CD4-positive, CD25-positive, alpha-beta regulatory T cell (primary cell): Measurements from ENCODE around the gene ATF3. TPM values are rescaled to one million over a fixed set of nuclear protein-coding genes. Genes with fewer than 3 reads are reported as not detected.

Experiments
- ATAC-seq, 2 donors: fragments of 150-1000 bp; cut with Tn5 transposase; one replicate each; pipeline ENCODE4 v1.10.0; 2021; ENCODE audit warnings: low read depth in 2 of 2, moderate number of reproducible peaks in 2 of 2, moderate library complexity in 1 of 2
- DNase-seq, 3 donors: peaks; one replicate each; pipeline versions ENCODE4 v3.0.0 to v3.0.0-alpha.2; 2012 to 2022; ENCODE audit warnings: mixed read lengths in 1 of 3
- H3K27ac ChIP-seq: one replicate; pipeline ENCODE4 v1.7.0; 2013; ENCODE audit warnings: mild to moderate bottlenecking, low read length; ENCODE audit not compliant: insufficient read depth, poor library complexity, severe bottlenecking
- H3K27me3 ChIP-seq: one replicate; pipeline ENCODE4 v1.7.0; 2013; ENCODE audit warnings: low read length; ENCODE audit not compliant: control insufficient read depth, insufficient read depth
- H3K36me3 ChIP-seq: one replicate; pipeline ENCODE4 v1.7.0; 2013; ENCODE audit warnings: mild to moderate bottlenecking, low read length, moderate library complexity; ENCODE audit not compliant: control insufficient read depth, insufficient read depth
- H3K4me1 ChIP-seq: 2 replicates; pipeline ENCODE4 v1.7.0; 2013; ENCODE audit warnings: mild to moderate bottlenecking, low read length; ENCODE audit not compliant: insufficient read depth, control insufficient read depth, poor library complexity, severe bottlenecking
- H3K4me3 ChIP-seq: one replicate; pipeline ENCODE4 v1.7.0; 2013; ENCODE audit warnings: low read depth, mild to moderate bottlenecking, low read length, moderate library complexity
- H3K9me3 ChIP-seq, 2 experiments: 1 replicate in 1 of 2; 2 replicates in 1 of 2; pipeline ENCODE4 v1.7.0; 2013; ENCODE audit warnings: low read length in 2 of 2, mild to moderate bottlenecking in 1 of 2, moderate library complexity in 1 of 2; ENCODE audit not compliant: control insufficient read depth in 2 of 2
- H3K27ac Mint-ChIP-seq, 3 donors: one replicate each; pipeline ENCODE4 v1.8.0; 2020 to 2022; ENCODE audit warnings: mild to moderate bottlenecking in 3 of 3, mixed read lengths in 3 of 3, moderate library complexity in 2 of 3
- H3K27me3 Mint-ChIP-seq: one replicate; pipeline ENCODE4 v1.8.0; 2022; ENCODE audit warnings: mild to moderate bottlenecking, mixed read lengths
- H3K36me3 Mint-ChIP-seq: one replicate; pipeline ENCODE4 v1.8.0; 2020; ENCODE audit warnings: mixed read lengths
- H3K4me1 Mint-ChIP-seq, 4 donors: one replicate each; pipeline ENCODE4 v1.8.0; 2020 to 2022; ENCODE audit warnings: mixed read lengths in 4 of 4, mild to moderate bottlenecking in 1 of 4
- H3K4me3 Mint-ChIP-seq, 4 donors: one replicate each; pipeline ENCODE4 v1.8.0; 2020 to 2022; ENCODE audit warnings: mild to moderate bottlenecking in 4 of 4, mixed read lengths in 4 of 4, moderate library complexity in 3 of 4
- H3K9me3 Mint-ChIP-seq, 7 donors: one replicate each; pipeline ENCODE4 v1.8.0; 2020 to 2022; ENCODE audit warnings: mixed read lengths in 7 of 7, mild to moderate bottlenecking in 3 of 7, moderate library complexity in 2 of 7
- polyA plus RNA-seq, 4 donors: library from polyadenylated mRNA; unstranded; fragments of 300-500 nt; fragmentation: Illumina TruSeq; gene quantifications; one replicate each; pipeline ENCODE4 v1.2.3, GENCODE V29; 2021
- total RNA-seq: library from RNA; stranded (reverse); gene quantifications from one replicate; pipeline ENCODE4 v1.2.3, GENCODE V29; 2022

ATF3 gene
- total and polyA plus RNA-seq, 5 donors from 2014 or later = 0.42 to 53.7 (median 0.42) TPM; not detected in 2

DNA sequence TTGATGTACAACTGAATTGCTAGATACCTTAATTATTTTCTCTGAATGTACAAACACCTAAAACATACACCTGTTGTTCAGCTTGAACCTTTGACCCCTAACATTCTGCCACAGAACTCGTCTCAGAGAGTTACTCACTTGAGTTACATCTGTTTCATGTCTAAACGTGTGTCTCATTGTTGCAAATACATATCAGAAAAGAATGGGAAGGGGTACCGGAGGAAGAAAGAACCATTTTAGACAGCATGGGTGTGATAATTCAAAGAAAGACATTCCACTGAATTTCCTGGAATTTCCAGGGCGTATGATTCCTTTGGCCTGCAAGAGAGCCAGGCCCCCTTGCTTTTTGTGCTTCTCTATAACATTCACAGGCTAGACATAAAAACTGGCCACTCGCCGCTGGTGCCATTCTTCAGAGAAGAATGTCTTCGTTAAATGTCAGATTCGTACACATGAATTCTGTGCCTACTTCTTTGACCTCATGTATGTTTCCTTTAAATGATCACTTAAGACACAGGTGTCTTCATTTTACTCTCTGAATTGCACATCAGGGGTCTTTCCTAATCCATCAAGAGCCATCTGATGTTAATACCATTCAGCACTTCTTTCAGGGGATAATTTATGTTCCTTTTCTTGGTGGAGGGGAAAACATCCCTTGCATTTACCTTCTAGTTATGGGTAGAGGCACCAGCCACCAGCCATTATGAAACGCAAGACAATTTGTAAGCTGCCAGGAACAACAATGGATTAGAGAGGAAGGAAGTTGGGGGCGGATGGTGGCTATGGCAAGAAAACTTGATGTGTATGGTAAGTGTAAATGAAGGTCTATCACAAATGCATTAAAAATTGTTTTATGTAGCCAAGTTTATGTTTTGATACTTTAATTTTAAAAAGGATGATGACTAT is 12.7 kb downstream of the ATF3 start:
- H3K27ac Mint-ChIP-seq = no peak overlapping the region
- Histone ChIP-seq H3K4me3 (no peak overlapping the region), H3K9me3 (no peaks in the 10 kb centered on the region), H3K27ac (no peak overlapping the region), H3K27me3 (peaks cover 4% of the 10 kb centered on the region), H3K4me1 (no peaks in the 10 kb centered on the region), H3K36me3 (no peaks in the 10 kb centered on the region)
- no peak for ATAC-seq
- no peaks in the 10 kb centered on the region for H3K9me3 Mint-ChIP-seq
- peaks cover 9% of the 10 kb centered on the region for H3K27me3 Mint-ChIP-seq
- H3K36me3 Mint-ChIP-seq = no peaks in the 10 kb centered on the region
- H3K4me3 Mint-ChIP-seq = no peak overlapping the region
- no peaks in the 10 kb centered on the region for H3K4me1 Mint-ChIP-seq
- no peak for DNase-seq

DNA sequence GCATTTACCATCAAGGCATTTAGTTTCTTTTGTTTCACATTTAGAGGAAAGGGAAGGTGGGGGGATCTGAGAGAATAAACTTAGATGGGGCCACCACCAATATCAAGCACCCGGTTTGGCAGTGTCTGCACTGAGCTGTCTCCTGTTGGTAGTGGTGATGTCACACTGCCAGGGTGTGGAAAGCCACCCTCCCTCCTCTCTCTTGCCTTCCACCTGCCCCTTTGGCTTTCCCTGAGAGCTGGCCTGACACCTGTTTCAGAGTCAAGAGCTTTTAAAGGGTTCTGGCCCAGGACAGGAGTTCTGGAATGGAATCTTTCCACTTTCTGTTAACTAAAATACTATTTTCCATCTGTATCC is 13.4 kb downstream of the ATF3 start:
- H3K36me3 ChIP-seq = no peaks in the 10 kb centered on the region

DNA sequence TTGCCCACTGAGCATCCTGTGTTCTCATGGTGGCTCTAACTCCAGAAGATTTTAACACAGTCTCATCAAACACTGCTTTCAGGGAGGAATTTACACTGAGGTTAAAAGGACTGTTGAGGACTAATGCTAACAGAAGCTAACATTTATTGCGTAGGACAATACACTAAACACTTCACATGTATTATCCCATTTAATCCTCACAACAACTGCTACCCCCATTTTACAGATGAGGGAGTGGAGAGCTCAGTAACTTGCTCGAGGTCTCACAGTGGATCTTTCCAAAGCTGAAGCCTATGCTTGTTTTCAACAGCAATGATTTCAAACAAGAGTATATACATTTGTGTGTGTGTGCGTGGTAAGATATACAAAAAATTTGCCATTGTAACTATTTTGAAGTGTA is 13.9 kb downstream of the ATF3 start:
- H3K4me1 Mint-ChIP-seq = no peaks in the 10 kb centered on the region
- H3K27ac ChIP-seq = no peak overlapping the region
- no peak overlapping the region for H3K27ac Mint-ChIP-seq
- no peak overlapping the region for H3K4me3 ChIP-seq
- no peak overlapping the region for H3K4me3 Mint-ChIP-seq
- H3K36me3 Mint-ChIP-seq = no peaks in the 10 kb centered on the region
- no peaks in the 10 kb centered on the region for H3K9me3 Mint-ChIP-seq
- H3K36me3 ChIP-seq = no peaks in the 10 kb centered on the region
- no peak for DNase-seq
- peaks cover 6% of the 10 kb centered on the region for H3K27me3 ChIP-seq
- peaks cover 14% of the 10 kb centered on the region for H3K27me3 Mint-ChIP-seq
- H3K4me1 ChIP-seq = no peaks in the 10 kb centered on the region
- H3K9me3 ChIP-seq = no peaks in the 10 kb centered on the region
- ATAC-seq = no peak

More for the DNA sequence above, 13.4 kb downstream of the ATF3 start:
- Histone ChIP-seq H3K4me1 (no peaks in the 10 kb centered on the region), H3K27me3 (peaks cover 6% of the 10 kb centered on the region), H3K9me3 (no peaks in the 10 kb centered on the region), H3K4me3 (no peak overlapping the region), H3K27ac (no peak overlapping the region)
- no peaks in the 10 kb centered on the region for H3K36me3 Mint-ChIP-seq
- no peaks in the 10 kb centered on the region for H3K4me1 Mint-ChIP-seq
- no peak overlapping the region for H3K27ac Mint-ChIP-seq
- peaks cover 9% of the 10 kb centered on the region for H3K27me3 Mint-ChIP-seq
- no peaks in the 10 kb centered on the region for H3K9me3 Mint-ChIP-seq
- DNase-seq (no peak), ATAC-seq (no peak)
- no peak overlapping the region for H3K4me3 Mint-ChIP-seq

DNA sequence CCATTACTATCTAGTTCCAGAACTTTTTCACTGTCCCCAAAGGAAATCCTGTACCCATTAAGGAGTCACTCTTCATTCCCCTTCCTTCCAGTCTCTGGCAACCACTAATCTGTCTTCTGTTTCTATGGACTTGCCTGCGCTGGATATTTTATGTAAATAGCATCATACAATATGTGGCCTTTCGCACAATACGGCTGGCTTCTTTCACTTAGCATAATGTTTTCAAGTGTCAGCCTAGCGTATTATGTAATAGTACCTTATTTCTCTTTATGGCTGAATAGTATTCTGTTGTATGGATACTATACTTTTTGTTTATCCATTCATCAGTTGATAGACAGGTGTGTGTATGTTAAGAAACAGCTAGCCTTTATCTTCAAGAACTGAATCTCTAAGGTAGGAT is 14.3 kb downstream of the ATF3 start:
- Histone ChIP-seq H3K36me3 (no peaks in the 10 kb centered on the region), H3K27me3 (peaks cover 6% of the 10 kb centered on the region), H3K27ac (no peak overlapping the region), H3K4me1 (no peaks in the 10 kb centered on the region), H3K9me3 (no peaks in the 10 kb centered on the region), H3K4me3 (no peak overlapping the region)
- Mint-ChIP-seq H3K4me1 (no peaks in the 10 kb centered on the region), H3K4me3 (no peak overlapping the region), H3K27ac (no peak overlapping the region), H3K27me3 (peaks cover 18% of the 10 kb centered on the region), H3K9me3 (no peaks in the 10 kb centered on the region), H3K36me3 (no peaks in the 10 kb centered on the region)
- ATAC-seq (no peak), DNase-seq (no peak)

DNA sequence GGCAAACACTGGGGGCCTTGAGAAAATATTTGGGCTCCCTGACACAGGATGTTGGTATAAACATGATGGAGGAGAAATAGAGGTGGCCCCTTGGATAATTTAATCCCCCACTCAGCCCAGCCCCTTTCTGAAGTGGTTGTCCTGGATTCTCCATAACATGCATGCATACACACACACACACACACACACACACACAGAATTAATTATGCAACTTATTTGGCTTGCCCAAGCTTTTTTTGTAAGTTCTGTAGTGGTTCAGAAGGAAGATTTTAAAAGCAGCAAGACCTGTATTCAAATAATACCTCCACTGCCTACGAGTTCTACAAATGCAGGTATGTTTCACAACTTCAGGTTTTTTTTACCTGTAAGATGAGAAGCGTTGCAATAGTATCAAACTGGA is 15.0 kb downstream of the ATF3 start:
- Histone ChIP-seq H3K36me3 (no peaks in the 10 kb centered on the region), H3K27ac (no peak overlapping the region), H3K4me1 (no peaks in the 10 kb centered on the region), H3K27me3 (peaks cover 6% of the 10 kb centered on the region), H3K4me3 (no peak overlapping the region), H3K9me3 (no peaks in the 10 kb centered on the region)
- H3K4me3 Mint-ChIP-seq = no peak overlapping the region
- H3K27me3 Mint-ChIP-seq = peaks cover 23% of the 10 kb centered on the region
- no peaks in the 10 kb centered on the region for H3K9me3 Mint-ChIP-seq
- no peak overlapping the region for H3K27ac Mint-ChIP-seq
- H3K4me1 Mint-ChIP-seq = no peaks in the 10 kb centered on the region
- H3K36me3 Mint-ChIP-seq = no peaks in the 10 kb centered on the region
- ATAC-seq (no peak), DNase-seq (no peak)

DNA sequence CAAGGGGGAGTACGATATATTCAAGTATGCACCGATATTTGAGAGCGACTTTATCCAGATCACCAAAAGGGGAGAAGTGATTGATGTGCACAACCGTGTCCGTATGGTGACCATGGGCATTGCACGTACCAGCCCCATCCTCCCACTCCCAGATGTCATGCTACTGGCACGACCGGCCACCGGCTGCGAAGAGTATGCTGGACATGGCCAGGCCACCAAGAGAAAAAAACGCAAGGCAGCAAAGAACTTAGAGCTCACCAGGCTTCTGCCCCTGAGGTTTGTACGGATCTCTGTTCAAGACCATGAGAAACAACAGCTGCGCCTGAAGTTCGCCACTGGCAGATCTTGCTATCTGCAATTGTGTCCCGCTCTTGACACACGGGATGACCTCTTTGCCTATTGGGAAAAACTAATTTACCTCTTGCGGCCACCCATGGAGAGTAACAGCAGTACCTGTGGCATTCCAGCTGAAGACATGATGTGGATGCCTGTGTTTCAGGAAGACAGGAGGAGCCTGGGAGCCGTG is 16.5 kb downstream of the ATF3 start:
- ATAC-seq = no peak
- H3K4me1 Mint-ChIP-seq = no peaks in the 10 kb centered on the region
- no peaks in the 10 kb centered on the region for H3K36me3 Mint-ChIP-seq
- Histone ChIP-seq H3K27ac (no peak overlapping the region), H3K4me1 (peaks cover 3% of the 10 kb centered on the region), H3K9me3 (no peaks in the 10 kb centered on the region), H3K27me3 (peaks cover 6% of the 10 kb centered on the region), H3K36me3 (no peaks in the 10 kb centered on the region), H3K4me3 (no peak overlapping the region)
- no peak for DNase-seq
- no peaks in the 10 kb centered on the region for H3K9me3 Mint-ChIP-seq
- peaks cover 23% of the 10 kb centered on the region for H3K27me3 Mint-ChIP-seq
- H3K27ac Mint-ChIP-seq = no peak overlapping the region
- no peak overlapping the region for H3K4me3 Mint-ChIP-seq

DNA sequence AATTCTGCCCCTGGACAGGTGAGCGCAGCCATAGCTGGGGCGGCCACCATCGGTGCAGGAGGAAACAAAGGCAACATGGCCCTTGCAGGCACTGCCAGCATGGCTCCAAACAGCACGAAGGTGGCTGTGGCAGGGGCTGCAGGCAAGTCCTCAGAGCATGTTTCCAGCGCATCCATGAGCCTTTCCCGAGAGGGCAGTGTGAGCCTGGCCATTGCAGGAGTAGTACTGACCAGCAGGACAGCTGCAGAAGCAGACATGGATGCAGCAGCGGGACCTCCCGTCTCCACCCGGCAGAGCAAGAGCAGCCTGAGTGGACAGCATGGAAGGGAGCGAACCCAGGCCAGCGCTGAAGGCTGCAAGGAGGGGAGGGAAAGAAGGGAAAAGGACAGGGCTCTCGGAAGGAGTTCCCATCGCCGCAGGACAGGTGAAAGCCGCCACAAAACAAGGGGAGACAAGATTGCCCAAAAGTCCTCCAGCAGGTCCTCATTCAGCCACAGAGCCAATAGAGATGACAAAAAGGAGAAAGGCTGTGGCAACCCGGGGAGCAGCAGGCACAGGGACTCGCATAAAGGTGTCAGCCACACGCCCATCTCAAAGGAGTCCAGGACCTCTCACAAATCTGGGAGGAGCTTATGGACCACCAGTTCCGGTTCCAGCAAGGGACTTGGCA is 17.4 kb downstream of the ATF3 start:
- Histone ChIP-seq H3K4me3 (no peak overlapping the region), H3K4me1 (peaks cover 3% of the 10 kb centered on the region), H3K9me3 (no peaks in the 10 kb centered on the region), H3K27ac (no peak overlapping the region), H3K36me3 (no peaks in the 10 kb centered on the region), H3K27me3 (peaks cover 6% of the 10 kb centered on the region)
- H3K4me1 Mint-ChIP-seq = no peaks in the 10 kb centered on the region
- no peaks in the 10 kb centered on the region for H3K36me3 Mint-ChIP-seq
- H3K4me3 Mint-ChIP-seq = no peak overlapping the region
- H3K27ac Mint-ChIP-seq = peak overlapping the region in 1 of 3 donors; percentile 9
- ATAC-seq = no peak
- no peaks in the 10 kb centered on the region for H3K9me3 Mint-ChIP-seq
- peaks cover 20% of the 10 kb centered on the region for H3K27me3 Mint-ChIP-seq
- DNase-seq = no peak
